Left lung (tissue), 10 donors: ENCODE measurements around the gene ZDHHC18. TPM values are rescaled to one million over a fixed set of nuclear protein-coding genes. Genes with fewer than 3 reads are reported as not detected.

Source experiments
- ATAC-seq: fragments of 200-7000 bp; cut with Tn5 transposase; one replicate; pipeline ENCODE4 v1.9.1; 2020; ENCODE audit warnings: moderate library complexity
- DNase-seq, 4 donors: peaks; one replicate each; pipeline ENCODE4 v3.0.0-alpha.2; 2013 to 2020
- H3K27ac ChIP-seq, 2 donors: fragments of 200-600 bp; sonication (generic) in 1 of 2; one replicate each; pipeline versions ENCODE4 v1.5.0 to v1.8.0; 2020 to 2021
- H3K27me3 ChIP-seq, 2 donors: fragments of 200-600 bp; sonication (generic) in 1 of 2; one replicate each; pipeline versions ENCODE4 v1.5.0 to v1.8.0; 2020 to 2021
- H3K36me3 ChIP-seq, 2 donors: fragments of 200-600 bp; sonication (generic) in 1 of 2; one replicate each; pipeline versions ENCODE4 v1.5.0 to v1.8.0; 2020 to 2021
- H3K4me1 ChIP-seq, 2 donors: fragments of 200-600 bp; one replicate each; pipeline ENCODE4 v1.8.0; 2021
- H3K4me3 ChIP-seq, 2 donors: fragments of 200-600 bp; sonication (generic) in 1 of 2; one replicate each; pipeline versions ENCODE4 v1.5.0 to v1.8.0; 2020 to 2021; ENCODE audit warnings: mild to moderate bottlenecking in 1 of 2
- H3K9me3 ChIP-seq, 2 donors: fragments of 200-600 bp; sonication (generic) in 1 of 2; one replicate each; pipeline versions ENCODE4 v1.5.0 to v1.8.0; 2020 to 2021
- CTCF ChIP-seq, 2 donors: fragments of 200-600 bp; sonication (generic) in 1 of 2; IDR thresholded peaks; one replicate each; pipeline versions ENCODE4 v1.5.0 to v1.8.0; 2021; ENCODE audit warnings: antibody characterized with exemption in 2 of 2
- intact Hi-C, 2 donors: fragments of 100-400 bp; cut with DNase I; formaldehyde crosslinking; loops; one replicate each; pipeline versions ENCODE4 v1.11.2 to v1.14.2; 2022
- polyA plus RNA-seq, 6 donors: library from polyadenylated mRNA; unstranded; fragments of 120-200 nt; gene quantifications; one replicate each; pipeline ENCODE4 v1.2.1, GENCODE V29; 2013; ENCODE audit not compliant: insufficient read length in 6 of 6
- total RNA-seq, 2 donors: library from RNA; stranded (reverse); fragmentation: NEBNext Ultra II Directional; extraction: Animal tissue kit (Norgen Biotek cat#: 25700); gene quantifications; one replicate each; pipeline ENCODE4 v1.2.1, GENCODE V29; 2021
- donor health status: DM: no; HTN: yes; CAD: no.
- donor health status: DM: no; HTN: no; CAD: no.

The ZDHHC18 gene
- total and polyA plus RNA-seq, 8 donors, result 21.2 to 33.4 (median 24.2) TPM

DNA sequence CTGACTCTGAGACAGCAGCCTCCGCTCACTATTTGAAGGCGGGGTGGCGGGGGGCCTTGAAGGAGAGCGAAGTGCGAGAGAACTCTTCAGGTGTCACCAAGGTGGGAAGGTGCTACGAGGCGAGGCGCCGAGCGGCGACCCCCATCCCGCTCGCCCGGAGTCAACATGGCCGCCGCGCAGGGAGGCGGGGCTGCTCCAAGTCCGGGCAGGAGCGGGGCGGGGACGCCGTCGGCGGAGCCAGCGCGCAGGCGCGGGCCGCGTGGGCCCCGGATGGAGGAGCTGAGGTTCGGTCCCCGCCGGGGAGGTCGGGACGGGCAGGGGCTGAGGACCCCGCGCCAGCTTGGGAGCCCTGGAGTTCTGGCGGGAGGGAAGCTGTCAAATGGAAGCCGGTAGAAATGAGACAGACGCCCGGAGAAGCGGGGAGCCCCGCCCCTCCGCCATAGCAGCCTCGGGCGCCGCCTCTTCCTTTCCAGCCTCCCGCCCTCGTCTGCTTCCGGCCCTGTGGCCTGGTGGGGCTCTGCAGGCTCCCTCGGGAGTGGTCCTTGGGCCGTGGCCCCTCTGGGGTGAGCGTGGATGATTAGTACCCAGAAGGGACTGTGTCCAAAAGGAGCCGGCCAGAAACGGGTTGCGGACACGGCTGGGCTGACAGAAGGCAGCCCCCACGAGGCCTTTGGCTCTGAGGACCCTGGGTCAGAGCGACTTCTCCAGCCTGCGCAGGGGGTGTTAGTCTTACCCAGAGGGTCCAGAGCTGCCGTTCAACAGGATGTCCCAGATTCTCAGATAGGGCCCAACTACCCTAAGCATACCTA, 38.6 kb upstream of the ZDHHC18 start, which contains the start of gene PIGV:
Gene PIGV, plus strand, starts transcription at position 245 of the 809 bp plus-strand sequence. CDS start 2,866 bp downstream, outside the sequence.
- peak within 1 kb of the TSS; percentile 99 to 100 for H3K27ac ChIP-seq
- ATAC-seq (peak; percentile 86), DNase-seq (peak; percentile 88 to 96 (median 94))
- peaks cover 0 to 2% of the 10 kb centered on the region in 2 donors for H3K36me3 ChIP-seq
- H3K9me3 ChIP-seq, result no peaks in the 10 kb centered on the region
- intact Hi-C loops, result loop anchor here in 1 of 2 donors (10.0 kb wide), 1 partner anchor 93 kb away; the partner anchor contains the start of gene ARID1A
- TF ChIP-seq CTCF (IDR thresholded peaks at IDR 0.05), result peak in 1 of 2 donors; percentile 56
- peaks cover 32 to 62% of the 10 kb centered on the region in 2 donors for H3K4me1 ChIP-seq
- H3K4me3 ChIP-seq, result peak within 1 kb of the TSS; percentile 65 to 82
- H3K27me3 ChIP-seq, result no peaks in the 10 kb centered on the region

- Histone ChIP-seq H3K27me3 (no peaks in the 10 kb centered on the region), H3K4me3 (peak overlapping the region; percentile 65 to 82), H3K9me3 (no peaks in the 10 kb centered on the region), H3K4me1 (peaks cover 30 to 56% of the 10 kb centered on the region in 2 donors), H3K36me3 (peaks cover 0 to under 1% of the 10 kb centered on the region in 2 donors), H3K27ac (peak overlapping the region; percentile 99 to 100)
- DNase-seq (peak in 1 of 4 donors; percentile 12), ATAC-seq (no peak)
- intact Hi-C loops, result loop anchor here in 1 of 2 donors (10.0 kb wide), 1 partner anchor 94 kb away; the partner anchor contains the start of gene ARID1A
- TF ChIP-seq CTCF (IDR thresholded peaks at IDR 0.05), result no peak
Measured at GRCh38 chr1:26788515-26788785, 38.0 kb upstream of the ZDHHC18 start.

DNA sequence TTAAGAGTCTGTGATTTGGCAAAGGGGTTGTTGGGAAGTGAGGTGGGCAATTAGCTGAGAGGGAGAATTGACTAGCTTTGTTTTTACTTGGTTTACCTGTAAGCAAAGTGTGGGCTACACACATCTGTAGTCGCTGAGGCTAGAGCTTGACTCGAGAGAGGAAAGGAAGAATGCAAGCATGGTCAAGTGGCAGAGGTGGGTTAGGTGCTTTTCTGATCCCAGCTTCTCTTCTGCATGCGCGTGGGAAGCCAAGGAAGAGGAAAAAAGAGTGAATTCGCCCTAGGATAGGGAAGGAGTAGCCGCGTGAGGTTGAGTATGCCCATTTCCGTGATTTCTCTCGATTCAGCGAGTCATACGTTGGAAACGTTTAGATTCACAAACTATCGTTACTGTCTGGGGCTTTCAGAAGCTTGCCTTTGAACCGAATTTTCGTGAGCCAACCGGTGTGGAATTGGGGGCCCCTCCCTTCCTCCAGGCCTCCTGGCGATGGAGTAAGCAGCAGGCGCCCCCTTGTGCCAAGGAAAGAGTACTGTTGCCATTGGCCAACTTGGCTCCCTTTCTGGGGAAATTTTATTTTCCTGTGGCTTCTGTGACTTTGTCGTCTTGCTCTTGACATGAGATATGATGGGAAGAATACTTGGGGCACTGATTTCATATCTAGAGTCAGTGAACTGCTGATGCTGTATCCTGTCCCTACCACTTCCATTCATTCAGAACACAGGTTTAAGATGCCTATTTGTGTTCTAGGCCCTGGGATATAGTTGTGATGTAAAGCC, 37.5 kb upstream of the ZDHHC18 start:
- peak; percentile 82 to 91 (median 88) for DNase-seq
- Histone ChIP-seq H3K27ac (peak overlapping the region; percentile 99 to 100), H3K36me3 (peaks cover 0 to 7% of the 10 kb centered on the region in 2 donors), H3K4me1 (peaks cover 24 to 51% of the 10 kb centered on the region in 2 donors), H3K4me3 (peak overlapping the region; percentile 65 to 82), H3K9me3 (no peaks in the 10 kb centered on the region), H3K27me3 (no peaks in the 10 kb centered on the region)
- TF ChIP-seq CTCF (IDR thresholded peaks at IDR 0.05), result peak; percentile 94 to 95
- intact Hi-C loops, result loop anchor here in 1 of 2 donors (10.0 kb wide), 1 partner anchor 94 kb away; the partner anchor contains the start of gene ARID1A
- peak; percentile 76 for ATAC-seq

GRCh38 chr1:26789612-26789865, 36.9 kb upstream of the ZDHHC18 start:
- ATAC-seq, result no peak
- Histone ChIP-seq H3K36me3 (peaks cover 0 to 12% of the 10 kb centered on the region in 2 donors), H3K4me3 (no peak overlapping the region), H3K27ac (peak overlapping the region in 1 of 2 donors; percentile 99), H3K9me3 (no peaks in the 10 kb centered on the region), H3K27me3 (no peaks in the 10 kb centered on the region), H3K4me1 (peaks cover 19 to 45% of the 10 kb centered on the region in 2 donors)
- no peak for DNase-seq
- no peak for TF ChIP-seq CTCF (IDR thresholded peaks at IDR 0.05)
- intact Hi-C loops, result loop anchor here in 1 of 2 donors (10.0 kb wide), 1 partner anchor 95 kb away; the partner anchor contains the start of gene ARID1A
